ENCODE results near the gene APPL2. TPM values are rescaled to one million over a fixed set of nuclear protein-coding genes. Genes with fewer than 3 reads are reported as not detected.

The APPL2 gene
- total RNA-seq, 1 experiment from 2014 or later: 16.1 TPM

GRCh38 chr12:105209091-105209490 is 26.9 kb downstream of the APPL2 start:
- ChIA-PET CTCF (no interaction called here), POLR2A (no interaction called here)
- Mint-ChIP-seq H3K9me3 (no peaks in the 10 kb centered on the region), H3K4me1 (no peaks in the 10 kb centered on the region), H3K36me3 (peaks cover 14% of the 10 kb centered on the region), H3K27me3 (ENCODE audit: low read depth) (no peaks in the 10 kb centered on the region), H3K27ac (no peak overlapping the region), H3K4me3 (no peak overlapping the region)
- TF ChIP-seq GABPB1 (CRISPR knock-in tag; IDR thresholded peaks at IDR 0.05) (no peak), JAZF1 (CRISPR knock-in tag; IDR thresholded peaks at IDR 0.05) (no peak), FOXK1 (CRISPR knock-in tag; IDR thresholded peaks at IDR 0.05) (no peak), ZNF512 (CRISPR knock-in tag; IDR thresholded peaks at IDR 0.05; ENCODE audit: borderline replicate concordance) (no peak), E2F5 (CRISPR knock-in tag; IDR thresholded peaks at IDR 0.05) (no peak), ESRRA (CRISPR knock-in tag; IDR thresholded peaks at IDR 0.05; ENCODE audit: borderline replicate concordance) (no peak), SMAD4 (CRISPR knock-in tag; IDR thresholded peaks at IDR 0.05) (no peak), ZBTB21 (CRISPR knock-in tag; IDR thresholded peaks at IDR 0.05; ENCODE audit: borderline replicate concordance) (no peak), E2F1 (CRISPR knock-in tag; IDR thresholded peaks at IDR 0.05) (no peak), ELF4 (CRISPR knock-in tag; IDR thresholded peaks at IDR 0.05; ENCODE audit: low read depth) (no peak), CDX4 (CRISPR knock-in tag; IDR thresholded peaks at IDR 0.05; ENCODE audit: borderline replicate concordance) (no peak), OVOL2 (CRISPR knock-in tag; IDR thresholded peaks at IDR 0.05; ENCODE audit: borderline replicate concordance) (no peak), ZNF423 (CRISPR knock-in tag; IDR thresholded peaks at IDR 0.05) (no peak), FOXJ3 (CRISPR knock-in tag; IDR thresholded peaks at IDR 0.05; ENCODE audit: borderline replicate concordance) (no peak), ZNF232 (CRISPR knock-in tag; IDR thresholded peaks at IDR 0.05) (no peak), USF2 (CRISPR knock-in tag; IDR thresholded peaks at IDR 0.05) (no peak), PREB (CRISPR knock-in tag; IDR thresholded peaks at IDR 0.05; ENCODE audit: borderline replicate concordance) (no peak)
- ATAC-seq (no peak), DNase-seq (ENCODE audit: low spot score) (no peak)

- CTCF ChIA-PET: no interaction called here
- no peaks in the 10 kb centered on the region for H3K9me3 Mint-ChIP-seq
- no peaks in the 10 kb centered on the region for H3K27me3 Mint-ChIP-seq (ENCODE audit: low read depth)
- H3K4me3 Mint-ChIP-seq: no peak overlapping the region
- H3K36me3 Mint-ChIP-seq: peaks cover 14% of the 10 kb centered on the region
- H3K4me1 Mint-ChIP-seq: no peaks in the 10 kb centered on the region
- ATAC-seq: no peak
- no peak overlapping the region for H3K27ac Mint-ChIP-seq
- no peak for DNase-seq (ENCODE audit: low spot score)
- POLR2A ChIA-PET: no interaction called here
- no peak for TF ChIP-seq TP53 (CRISPR knock-in tag; IDR thresholded peaks at IDR 0.05)
- no peak for TF ChIP-seq EMX1 (CRISPR knock-in tag; IDR thresholded peaks at IDR 0.05)
- TF ChIP-seq STAT6 (CRISPR knock-in tag; conservative IDR thresholded peaks at IDR 0.05; ENCODE audit: low read depth): no peak
- TF ChIP-seq ZBTB21 (CRISPR knock-in tag; IDR thresholded peaks at IDR 0.05; ENCODE audit: borderline replicate concordance): no peak
- no peak for TF ChIP-seq MYBL2 (CRISPR knock-in tag; IDR thresholded peaks at IDR 0.05)
- no peak for TF ChIP-seq PREB (CRISPR knock-in tag; IDR thresholded peaks at IDR 0.05; ENCODE audit: borderline replicate concordance)
- TF ChIP-seq ZNF138 (CRISPR knock-in tag; conservative IDR thresholded peaks at IDR 0.05): no peak
- TF ChIP-seq ERG (CRISPR knock-in tag; IDR thresholded peaks at IDR 0.05): no peak
Observed at GRCh38 chr12:105206686-105207374, 29.1 kb downstream of the APPL2 start.
